NCI-H187 (cell line): ENCODE results near the gene PUS1.
"Not testable (repeated sequence)": the region's sequence is repeated elsewhere in the genome, so short reads cannot be mapped to it uniquely, and the experiment has no call there.

Experiments used
- DNase-seq, 2 experiments: peaks; one replicate each; lab custom pipeline; 2025; lab: John Stamatoyannopoulos, UW

Gene PUS1

GRCh38 chr12:131934535-131934934 lies 5.5 kb downstream of the PUS1 start:
- DNase-seq = no peak

DNA sequence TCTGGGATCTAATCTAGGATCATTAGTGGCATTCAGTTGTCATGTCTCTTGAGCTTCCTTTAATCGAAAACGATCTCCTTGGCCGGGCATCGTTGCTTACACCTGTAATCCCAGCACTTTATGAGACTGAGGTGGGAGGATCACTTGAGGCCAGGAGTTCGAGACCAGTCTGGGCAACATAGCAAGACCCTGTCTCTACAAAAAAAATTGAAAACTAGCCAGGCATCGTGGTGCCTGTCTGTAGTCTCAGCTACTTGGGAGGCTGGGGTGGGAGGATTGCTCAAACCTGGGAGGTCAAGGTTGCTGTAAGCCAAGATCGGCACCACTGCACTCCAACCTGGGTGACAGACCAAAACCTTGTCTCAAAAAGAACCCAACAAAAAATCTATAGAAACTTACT lies 9.0 kb downstream of the PUS1 start:
- no peak for DNase-seq

DNA sequence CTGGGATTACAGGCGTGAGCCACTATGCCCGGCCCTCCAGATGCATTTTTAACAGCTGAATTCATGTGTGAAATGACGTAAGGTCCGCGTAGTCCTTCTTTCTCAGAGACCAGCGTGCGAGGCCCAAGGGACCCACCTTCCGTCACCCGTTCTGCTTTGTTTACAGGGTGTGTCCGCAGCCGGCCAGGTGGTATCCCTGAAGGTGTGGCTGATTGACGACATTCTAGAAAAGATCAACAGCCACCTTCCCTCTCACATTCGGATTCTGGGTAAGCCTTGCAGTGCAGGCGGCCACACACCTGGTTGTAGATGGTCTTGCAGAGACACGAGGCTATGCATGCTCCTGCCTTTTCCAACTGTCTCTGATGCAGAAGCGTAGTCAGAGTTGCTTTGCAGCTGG lies 9.9 kb downstream of the PUS1 start:
- DNase-seq = peak; percentile 37 to 77

- no peak for DNase-seq
Measured at GRCh38 chr12:131940141-131940547, 11.1 kb downstream of the PUS1 start.

GRCh38 chr12:131941116-131941986 lies 12.3 kb downstream of the PUS1 start:
- DNase-seq = no peak

- no peak for DNase-seq
Measured at GRCh38 chr12:131941987-131942341, 12.9 kb downstream of the PUS1 start.

- DNase-seq = no peak
Measured at GRCh38 chr12:131942671-131943070, 13.6 kb downstream of the PUS1 start.

- no peak for DNase-seq
Measured at GRCh38 chr12:131943389-131943788, 14.3 kb downstream of the PUS1 start.

- no peak for DNase-seq
Measured at GRCh38 chr12:131943876-131944275, 14.8 kb downstream of the PUS1 start.

- no peak for DNase-seq
Measured at GRCh38 chr12:131944601-131945251, 15.7 kb downstream of the PUS1 start.

DNA sequence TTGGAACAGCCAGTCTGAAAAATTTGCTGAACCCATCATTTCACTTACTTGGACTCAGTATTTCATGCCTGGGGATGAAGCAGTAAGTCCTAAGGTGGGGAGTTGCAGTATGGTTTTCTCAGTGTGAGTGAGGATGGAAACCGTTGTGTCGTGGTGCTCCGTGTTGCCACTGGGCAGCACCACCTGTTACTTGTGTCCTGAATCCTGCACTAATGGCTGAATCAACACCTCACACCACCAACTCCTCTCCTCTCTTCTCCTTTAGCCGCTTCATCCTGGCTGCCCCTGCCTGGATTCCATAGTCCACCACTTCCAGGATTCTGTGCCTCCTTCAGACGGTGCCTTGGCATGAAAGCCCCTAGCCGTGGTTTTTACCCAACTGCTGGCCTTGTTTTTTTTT lies 17.7 kb downstream of the PUS1 start:
- no peak for DNase-seq

DNA sequence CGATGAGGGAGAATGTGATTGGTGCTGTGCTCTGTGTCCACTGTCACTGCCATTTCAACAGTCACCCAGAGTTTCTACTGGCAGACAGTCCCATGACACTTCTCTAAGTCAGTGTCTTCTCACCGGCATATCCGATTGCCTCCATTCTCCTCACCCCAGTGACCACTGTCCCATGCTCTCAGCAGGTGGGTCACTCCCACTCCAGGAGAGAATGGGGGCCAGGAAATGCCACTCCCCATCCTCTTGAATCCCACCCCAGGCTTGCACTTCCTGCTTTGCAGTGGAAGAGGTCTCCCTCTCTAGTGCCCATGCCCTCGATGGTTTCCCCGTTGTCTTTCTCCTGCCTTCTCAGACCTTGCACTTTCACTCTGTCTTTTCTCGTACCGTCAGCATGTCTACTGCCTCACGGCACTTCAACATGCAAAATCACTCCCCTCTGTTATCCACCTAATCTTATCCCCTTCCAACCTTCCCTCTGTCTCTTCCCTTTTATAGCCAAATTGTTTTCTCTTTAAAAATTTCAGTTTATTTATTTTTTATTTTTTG lies 18.5 kb downstream of the PUS1 start:
- DNase-seq = no peak

GRCh38 chr12:131948166-131948712 lies 19.2 kb downstream of the PUS1 start:
- DNase-seq = no peak

- not testable (repeated sequence) for DNase-seq
Measured at GRCh38 chr12:131948713-131949430, 19.8 kb downstream of the PUS1 start.

DNA sequence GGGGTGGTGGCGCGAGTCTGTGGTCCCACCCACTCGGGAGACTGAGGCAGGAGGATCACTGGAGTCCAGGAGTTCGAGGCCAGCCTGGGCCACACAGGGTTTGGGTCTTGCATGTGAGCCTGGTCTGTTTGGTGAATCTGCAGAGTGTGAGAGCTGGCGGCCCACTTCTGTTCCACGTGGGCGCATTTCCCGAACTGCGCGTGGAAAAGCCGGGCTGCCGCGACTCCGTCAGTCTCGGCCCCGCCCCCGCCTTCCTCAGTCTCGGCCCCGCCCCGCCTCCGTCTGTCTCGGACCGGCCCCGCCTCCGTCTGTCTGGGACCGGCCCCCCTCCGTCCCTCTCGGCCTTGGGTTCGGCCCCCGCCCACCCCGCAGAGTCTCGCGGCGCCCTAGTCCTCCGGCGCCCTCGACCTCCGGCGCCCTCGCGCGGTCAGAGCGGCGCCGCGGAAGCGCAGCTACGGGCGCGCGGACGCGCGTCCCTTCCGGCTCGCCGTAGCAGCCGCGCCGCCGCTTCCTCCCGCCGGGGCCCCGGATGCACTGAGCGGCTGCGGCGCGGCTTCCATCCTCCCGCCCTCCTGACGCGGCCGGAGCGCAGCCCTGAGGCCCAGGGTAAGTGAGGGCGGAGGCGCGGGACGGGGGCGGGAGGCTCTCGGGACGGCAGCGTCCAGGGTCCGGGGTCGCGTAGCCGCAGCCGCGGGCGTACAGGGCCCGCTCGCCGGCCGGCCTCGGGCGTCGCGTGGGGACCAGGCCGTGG lies 20.5 kb downstream of the PUS1 start, which contains the start of gene EP400:
Gene EP400 (plus strand): TSS at position 512 of the 751 bp plus-strand sequence. CDS start 10,678 bp downstream, outside the sequence.
- DNase-seq = peak; percentile 66 to 94

DNA sequence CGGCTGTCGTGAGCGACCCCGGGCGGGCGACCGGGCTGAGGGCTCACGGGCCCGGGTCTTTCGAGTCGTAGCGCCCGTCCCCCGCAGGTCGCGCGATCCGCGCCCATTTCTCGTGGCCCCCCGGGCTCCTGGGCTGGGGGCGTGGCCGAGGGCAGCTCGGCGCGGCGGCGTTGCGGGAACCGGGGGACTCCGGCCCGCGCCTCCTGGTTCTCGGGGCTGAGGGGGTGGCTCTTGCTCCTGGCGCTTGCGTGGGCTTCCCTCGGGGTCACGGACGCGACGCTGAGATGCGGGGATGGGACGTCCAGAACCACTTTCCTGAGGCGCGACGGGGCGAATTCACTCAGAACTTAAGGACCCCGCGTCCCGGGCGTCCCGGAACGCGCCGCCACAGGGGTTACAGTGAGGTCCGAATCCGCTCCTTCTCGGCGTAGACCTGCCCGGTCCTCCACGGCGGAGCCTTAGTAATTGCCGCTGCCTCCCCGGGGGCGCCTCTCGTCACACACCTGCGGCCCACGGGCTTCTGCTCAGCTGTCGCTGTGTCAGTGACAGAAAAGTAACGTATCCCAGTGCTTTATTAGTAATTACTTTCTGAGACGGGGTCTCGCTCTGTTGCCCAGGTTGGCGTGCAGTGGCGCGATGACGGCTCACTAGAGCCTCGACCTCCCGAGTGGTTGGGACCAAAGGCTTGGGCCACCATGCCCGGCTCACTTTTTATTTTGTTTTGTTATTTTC lies 21.3 kb downstream of the PUS1 start:
- DNase-seq = no peak

DNA sequence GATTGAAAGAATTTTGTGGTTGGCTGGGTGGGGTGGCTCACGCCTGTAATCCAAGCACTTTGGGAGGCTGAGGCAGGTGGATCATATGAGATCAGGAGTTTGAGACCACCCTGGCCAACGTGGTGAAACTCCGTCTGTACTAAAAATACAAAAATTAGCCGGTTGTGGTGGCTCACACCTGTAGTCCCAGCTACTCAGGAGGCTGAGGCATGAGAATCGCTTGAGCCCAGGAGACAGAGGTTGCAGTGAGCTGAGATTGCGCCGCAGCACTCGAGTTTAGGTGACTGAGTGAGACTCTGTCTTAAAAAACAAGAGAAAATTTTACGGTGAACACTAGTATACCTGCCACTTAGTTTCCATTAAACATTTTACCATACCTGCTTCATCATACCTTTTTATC lies 24.7 kb downstream of the PUS1 start:
- DNase-seq = not testable (repeated sequence)

- not testable (repeated sequence) for DNase-seq
Measured at GRCh38 chr12:131954460-131954859, 25.4 kb downstream of the PUS1 start.

DNA sequence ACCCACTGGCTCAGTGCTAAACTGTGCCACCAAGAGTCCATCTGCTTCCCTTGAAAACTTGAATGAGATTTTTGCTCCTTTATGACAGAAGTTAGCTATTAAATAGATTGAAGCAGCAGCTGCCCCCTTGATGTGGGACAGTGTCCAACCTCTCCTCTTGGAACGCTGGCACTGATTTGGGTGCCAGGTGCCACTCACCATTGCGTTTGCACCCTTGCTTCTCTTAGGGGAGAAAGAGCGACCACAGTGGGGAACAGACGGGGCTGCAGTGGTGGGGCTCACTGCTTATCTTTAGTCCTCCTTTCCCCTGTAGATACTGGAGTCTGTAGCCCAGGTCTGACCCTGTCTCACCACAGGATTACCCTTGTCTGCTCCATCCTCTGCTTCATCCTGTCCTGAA lies 30.0 kb downstream of the PUS1 start:
- no peak for DNase-seq
